Epidermal melanocyte (primary cell): ENCODE data around the gene TMEM242.
A peak's percentile ranks its signal among the peaks of the same experiment; 100 is the strongest.

Experiments used
- DNase-seq: peaks from one replicate; pipeline ENCODE4 v3.0.0; 2011; ENCODE audit warnings: low spot score; ENCODE audit not compliant: insufficient read length

Gene TMEM242

DNA sequence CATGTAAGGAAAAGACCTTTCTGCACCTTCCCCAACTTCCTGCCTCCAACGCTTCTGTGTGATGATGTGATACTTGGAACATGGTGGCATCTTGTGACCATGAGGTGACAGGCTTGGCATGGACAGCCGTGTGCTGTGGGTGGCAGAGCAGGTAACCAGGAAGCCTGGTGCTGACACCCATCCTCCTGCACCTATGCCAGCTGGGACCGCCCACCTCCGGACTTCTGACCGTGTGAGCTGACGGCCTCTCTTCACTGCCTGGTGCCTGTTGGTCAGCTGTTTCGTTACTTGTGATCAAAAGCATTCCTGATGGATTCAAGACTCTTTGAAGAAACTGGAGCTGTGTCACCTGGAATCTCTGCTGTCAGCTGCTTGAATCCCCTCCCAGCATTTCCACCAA, 70.3 kb downstream of the TMEM242 start:
- DNase-seq = no peak

DNA sequence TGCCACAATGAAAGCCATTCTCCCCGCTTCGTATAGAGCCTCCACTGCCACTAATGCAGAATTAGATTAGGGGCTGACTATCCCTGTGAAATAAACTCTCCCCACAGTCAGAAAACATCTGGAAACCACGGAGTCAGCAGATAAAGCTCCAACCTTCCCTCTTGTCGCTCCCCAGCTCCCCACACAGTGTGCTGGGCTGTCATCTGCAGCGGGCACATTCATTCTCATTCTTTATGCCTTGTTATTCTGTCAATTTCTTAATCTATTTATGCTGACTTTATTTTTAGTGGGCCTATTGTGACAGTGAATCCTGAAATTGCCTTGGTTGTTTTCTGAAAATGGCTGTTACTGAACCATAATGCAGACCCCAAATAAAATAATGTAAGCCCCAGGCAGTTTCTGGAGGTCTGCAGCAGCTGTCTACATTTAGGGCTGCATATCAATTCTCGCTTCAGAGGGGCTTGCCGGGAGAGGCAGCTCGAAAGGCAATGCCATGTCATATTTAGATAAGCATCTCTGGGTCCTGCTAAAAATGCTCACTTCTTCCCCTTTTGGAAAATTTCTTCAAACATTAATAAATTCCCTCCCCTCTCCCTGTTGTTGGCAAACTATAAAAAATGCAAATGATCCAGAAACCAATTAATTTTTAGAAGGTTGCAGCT, 71.6 kb downstream of the TMEM242 start:
- DNase-seq = no peak

DNA sequence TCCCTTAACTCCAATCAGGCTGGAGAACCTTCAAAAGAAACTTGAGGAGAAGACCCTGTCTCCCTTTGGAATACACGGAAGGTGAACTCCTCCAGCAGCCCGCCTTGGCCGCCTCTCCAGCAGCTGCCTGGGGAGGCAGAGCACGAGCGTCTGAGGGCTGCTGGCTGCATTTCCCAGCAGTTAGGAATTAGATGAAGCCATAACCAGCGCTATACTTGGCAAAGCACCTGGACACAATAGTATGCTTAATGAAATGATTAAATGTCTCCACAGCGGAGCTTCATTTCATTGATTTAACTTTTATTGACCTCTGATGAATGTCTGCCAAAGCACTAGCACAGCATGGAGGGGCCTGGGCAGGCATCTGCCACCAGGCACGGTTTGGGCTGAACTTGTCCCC, 73.5 kb downstream of the TMEM242 start:
- no peak for DNase-seq

GRCh38 chr6:157248264-157248663, 75.1 kb downstream of the TMEM242 start:
- DNase-seq = no peak

- DNase-seq = no peak
Measured at GRCh38 chr6:157246771-157247484, 76.4 kb downstream of the TMEM242 start.

GRCh38 chr6:157246048-157246630, 77.2 kb downstream of the TMEM242 start:
- no peak for DNase-seq

- no peak for DNase-seq
Measured at GRCh38 chr6:157245436-157245835, 77.9 kb downstream of the TMEM242 start.

GRCh38 chr6:157244780-157245179, 78.5 kb downstream of the TMEM242 start:
- DNase-seq = no peak

DNA sequence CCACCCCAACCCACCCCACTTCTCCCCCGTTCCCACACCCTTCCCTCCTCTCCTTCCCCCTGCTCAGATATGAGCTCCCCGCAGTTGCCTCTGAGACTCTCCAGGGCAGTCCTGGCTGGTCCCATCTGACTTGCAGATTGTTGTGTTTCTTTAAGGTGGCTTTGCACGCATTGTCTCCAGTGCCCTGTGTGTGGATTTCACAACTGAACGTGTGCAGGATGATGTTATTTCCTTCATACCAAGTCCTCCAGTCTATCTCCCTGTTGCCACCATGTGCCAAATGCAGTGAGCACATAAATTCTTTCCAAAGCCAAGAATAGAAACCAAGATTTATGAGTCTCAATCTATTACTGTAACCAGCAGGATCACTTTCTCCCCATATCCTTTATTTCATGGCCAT, 79.1 kb downstream of the TMEM242 start:
- peak; percentile 62 for DNase-seq

DNA sequence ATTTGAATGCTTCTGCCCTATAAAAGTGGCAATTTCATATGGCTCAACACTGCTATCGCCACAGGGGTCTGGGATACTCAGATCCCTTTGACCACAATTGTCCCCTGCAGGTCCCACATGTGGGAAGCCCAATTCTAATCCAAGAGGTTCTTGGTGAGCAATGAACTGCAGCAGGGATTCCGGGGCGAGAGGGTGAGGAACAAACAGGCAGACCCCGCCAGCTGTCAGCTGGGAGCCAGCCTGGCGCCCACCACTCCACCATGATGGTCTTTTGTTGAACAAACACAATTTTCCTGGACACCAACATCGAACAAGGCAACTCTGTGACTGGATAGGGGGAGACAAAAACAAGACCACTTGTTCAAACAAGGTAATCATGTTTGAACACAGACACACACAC, 80.5 kb downstream of the TMEM242 start:
- no peak for DNase-seq

DNA sequence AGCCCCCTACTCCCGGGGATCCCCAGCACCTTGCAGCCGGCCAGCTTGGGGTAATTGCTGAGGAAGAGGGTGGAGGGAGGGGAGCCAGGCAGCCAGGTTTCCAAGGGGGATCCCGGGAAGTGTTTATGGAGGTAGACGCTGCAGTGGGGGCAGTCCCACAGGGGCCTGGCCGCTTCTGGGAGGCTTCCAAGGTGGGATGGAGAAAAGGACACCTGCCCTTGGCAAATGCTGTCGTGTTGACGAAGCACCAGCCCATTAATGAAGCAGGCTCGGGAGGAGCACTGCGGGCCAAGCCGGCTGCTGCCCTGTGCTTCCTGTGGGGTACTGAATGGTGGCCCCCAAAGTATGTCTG, 82.4 kb downstream of the TMEM242 start:
- DNase-seq = no peak

DNA sequence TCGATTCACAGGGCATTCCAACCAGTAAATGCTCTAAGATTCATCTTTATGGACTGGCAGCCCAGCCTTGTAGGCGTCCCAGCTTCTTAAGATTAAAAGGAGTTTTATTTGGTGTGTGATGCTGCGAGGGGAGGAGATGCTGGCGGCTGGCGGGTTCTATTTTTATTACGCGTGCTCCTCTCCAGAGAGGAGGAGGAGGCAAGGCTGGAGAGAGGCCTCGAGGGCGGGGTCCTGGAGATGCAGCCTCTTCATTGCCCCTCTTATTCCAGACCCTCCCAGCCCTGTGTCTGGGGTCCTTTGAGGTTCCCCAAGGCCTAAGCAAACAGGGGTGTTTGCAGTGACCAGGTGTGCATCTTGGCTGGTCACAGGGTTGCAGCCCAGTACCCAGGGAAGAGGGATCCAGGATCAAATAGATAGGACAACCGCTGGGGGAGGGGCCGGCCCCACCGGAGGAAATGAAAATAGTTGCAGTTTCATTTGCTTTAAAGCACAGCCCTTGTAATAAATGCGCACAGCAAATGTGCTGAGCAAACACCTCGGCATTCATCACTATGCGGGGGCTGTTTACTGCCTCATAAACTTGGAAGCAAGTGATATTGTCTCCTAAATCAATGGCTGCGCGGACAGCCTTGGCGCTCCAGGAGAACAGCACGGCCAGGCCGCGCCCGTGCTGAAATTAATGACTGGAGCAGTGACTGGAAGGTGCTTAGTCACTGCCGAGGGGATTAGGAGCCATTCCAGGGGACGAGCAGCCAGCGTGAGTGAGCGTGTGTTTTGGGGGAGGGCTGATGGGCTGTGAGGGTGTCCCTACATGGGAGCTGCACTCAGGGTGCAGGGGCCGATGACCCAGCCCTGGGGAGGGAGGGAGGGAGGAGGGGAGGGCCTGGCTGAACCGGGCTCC, 83.0 kb downstream of the TMEM242 start:
- no peak for DNase-seq

- no peak for DNase-seq
Measured at GRCh38 chr6:157239671-157240058, 83.7 kb downstream of the TMEM242 start.
